Coronary artery (tissue), 2 donors: ENCODE results near the gene SLC35D3.
"Not testable (repeated sequence)": the region's sequence is repeated elsewhere in the genome, so short reads cannot be mapped to it uniquely, and the experiment has no call there.

Experiments used
- DNase-seq: peaks from one replicate; pipeline ENCODE4 v3.0.0-alpha.2; 2017; ENCODE audit warnings: low spot score
- H3K27ac ChIP-seq, 2 donors: fragments of 200-600 bp; sonication (generic); one replicate each; pipeline ENCODE4 v1.5.1; 2016 to 2019
- H3K4me3 ChIP-seq: fragments of 200-600 bp; sonication (generic); 2 replicates; pipeline ENCODE4 v1.5.1; 2016; ENCODE audit warnings: mild to moderate bottlenecking, moderate library complexity
- TF ChIP-seq, protein P1 (sequence below): fragments of 200-600 bp; sonication (generic); IDR thresholded peaks from one replicate; pipeline ENCODE4 v1.5.1; 2019; ENCODE audit warnings: antibody characterized with exemption

Gene SLC35D3

GRCh38 chr6:136945072-136945471 is 23.0 kb downstream of the SLC35D3 start:
- no peak overlapping the region for H3K27ac ChIP-seq
- H3K4me3 ChIP-seq, result no peak overlapping the region
- TF ChIP-seq, protein P1, sequence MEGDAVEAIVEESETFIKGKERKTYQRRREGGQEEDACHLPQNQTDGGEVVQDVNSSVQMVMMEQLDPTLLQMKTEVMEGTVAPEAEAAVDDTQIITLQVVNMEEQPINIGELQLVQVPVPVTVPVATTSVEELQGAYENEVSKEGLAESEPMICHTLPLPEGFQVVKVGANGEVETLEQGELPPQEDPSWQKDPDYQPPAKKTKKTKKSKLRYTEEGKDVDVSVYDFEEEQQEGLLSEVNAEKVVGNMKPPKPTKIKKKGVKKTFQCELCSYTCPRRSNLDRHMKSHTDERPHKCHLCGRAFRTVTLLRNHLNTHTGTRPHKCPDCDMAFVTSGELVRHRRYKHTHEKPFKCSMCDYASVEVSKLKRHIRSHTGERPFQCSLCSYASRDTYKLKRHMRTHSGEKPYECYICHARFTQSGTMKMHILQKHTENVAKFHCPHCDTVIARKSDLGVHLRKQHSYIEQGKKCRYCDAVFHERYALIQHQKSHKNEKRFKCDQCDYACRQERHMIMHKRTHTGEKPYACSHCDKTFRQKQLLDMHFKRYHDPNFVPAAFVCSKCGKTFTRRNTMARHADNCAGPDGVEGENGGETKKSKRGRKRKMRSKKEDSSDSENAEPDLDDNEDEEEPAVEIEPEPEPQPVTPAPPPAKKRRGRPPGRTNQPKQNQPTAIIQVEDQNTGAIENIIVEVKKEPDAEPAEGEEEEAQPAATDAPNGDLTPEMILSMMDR, result no peak
- DNase-seq, result no peak

- no peak for DNase-seq
- TF ChIP-seq, protein P1, result no peak
- Histone ChIP-seq H3K27ac (no peak overlapping the region), H3K4me3 (no peak overlapping the region)
These were observed 23.6 kb downstream of the SLC35D3 start for GRCh38 chr6:136945711-136946121.

DNA sequence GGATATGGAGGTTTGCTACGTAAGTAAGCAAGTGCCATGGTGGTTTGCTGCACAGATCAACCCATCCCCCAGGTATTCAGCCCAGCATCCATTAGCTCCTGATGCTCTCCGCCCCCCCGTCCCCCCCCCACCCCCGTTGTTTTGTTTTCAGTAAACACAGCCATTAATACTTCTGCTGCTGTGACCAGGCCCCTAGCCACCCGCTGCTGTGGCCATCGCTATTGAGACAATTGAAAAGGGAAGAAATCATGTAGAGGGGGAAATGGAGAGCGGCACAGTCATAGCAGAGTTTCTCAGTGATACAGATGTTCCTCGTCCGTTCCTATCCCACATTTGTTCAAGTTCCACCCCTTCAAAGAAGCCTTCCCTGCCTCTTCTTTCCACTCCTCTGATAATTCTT is 24.9 kb downstream of the SLC35D3 start:
- no peak for DNase-seq
- no peak overlapping the region for H3K27ac ChIP-seq
- H3K4me3 ChIP-seq, result no peak overlapping the region
- TF ChIP-seq, protein P1, result no peak

DNA sequence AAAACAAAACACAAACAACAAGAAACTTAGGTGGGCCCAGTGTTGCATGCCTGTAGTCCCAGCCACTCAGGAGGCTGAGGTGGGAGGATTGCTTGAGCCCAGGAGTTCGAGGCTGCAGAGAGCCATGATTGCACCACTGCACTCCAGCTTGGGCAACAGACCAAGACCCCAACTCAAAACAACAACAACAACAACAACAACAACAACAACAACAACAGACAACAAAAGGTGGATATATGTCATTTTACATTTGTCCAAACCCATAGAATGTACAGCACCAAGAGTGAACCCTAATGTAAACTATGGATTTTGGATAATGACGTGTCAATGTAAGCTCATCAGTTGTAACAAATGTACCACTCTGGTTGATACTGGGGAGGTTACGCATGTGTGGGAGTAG is 27.9 kb downstream of the SLC35D3 start:
- not testable (repeated sequence) for DNase-seq, H3K4me3 ChIP-seq, H3K27ac ChIP-seq

- H3K4me3 ChIP-seq, result no peak overlapping the region
- TF ChIP-seq, protein P1, result no peak
- no peak overlapping the region for H3K27ac ChIP-seq
- no peak for DNase-seq
These were observed 28.5 kb downstream of the SLC35D3 start for GRCh38 chr6:136950436-136951126.

- no peak for DNase-seq
- H3K27ac ChIP-seq, result no peak overlapping the region
- H3K4me3 ChIP-seq, result no peak overlapping the region
- TF ChIP-seq, protein P1, result no peak
These were observed 30.7 kb downstream of the SLC35D3 start for GRCh38 chr6:136952714-136953260.

GRCh38 chr6:136955123-136955522 is 33.0 kb downstream of the SLC35D3 start:
- Histone ChIP-seq H3K27ac (no peak overlapping the region), H3K4me3 (no peak overlapping the region)
- DNase-seq, result no peak
- TF ChIP-seq, protein P1, result no peak
